Activated naive CD8-positive, alpha-beta T cell treated with anti-CD3 and anti-CD28 coated beads for 36 hours (primary cell): ENCODE measurements around the gene ADIPOR2. TPM values are rescaled to one million over a fixed set of nuclear protein-coding genes. Genes with fewer than 3 reads are reported as not detected.
"Not testable (repeated sequence)": the region's sequence is repeated elsewhere in the genome, so short reads cannot be mapped to it uniquely, and the experiment has no call there.

Experiments
- DNase-seq: peaks from one replicate; pipeline ENCODE4 v3.0.0; 2021
- H3K27ac Mint-ChIP-seq: one replicate; pipeline ENCODE4 v1.8.0; 2022; ENCODE audit warnings: mild to moderate bottlenecking, moderate library complexity, mixed read lengths
- H3K27me3 Mint-ChIP-seq: one replicate; pipeline ENCODE4 v1.8.0; 2022; ENCODE audit warnings: mild to moderate bottlenecking, mixed read lengths
- H3K36me3 Mint-ChIP-seq: one replicate; pipeline ENCODE4 v1.8.0; 2021; ENCODE audit warnings: mild to moderate bottlenecking, mixed read lengths
- H3K4me1 Mint-ChIP-seq: one replicate; pipeline ENCODE4 v1.8.0; 2021; ENCODE audit warnings: mixed read lengths
- H3K4me3 Mint-ChIP-seq: one replicate; pipeline ENCODE4 v1.8.0; 2022; ENCODE audit warnings: mild to moderate bottlenecking, moderate library complexity, mixed read lengths
- H3K9me3 Mint-ChIP-seq: one replicate; pipeline ENCODE4 v1.8.0; 2022; ENCODE audit warnings: mixed read lengths
- total RNA-seq, 2 experiments: library from RNA; stranded (reverse); gene quantifications; one replicate each; pipeline ENCODE4 v1.2.3, GENCODE V29; 2021

The ADIPOR2 gene
- total RNA-seq, 2 experiments from 2014 or later, result 59.8 to 62.9 TPM

- Mint-ChIP-seq H3K27me3 (no peaks in the 10 kb centered on the region), H3K36me3 (peaks cover 46% of the 10 kb centered on the region), H3K4me1 (peaks cover 26% of the 10 kb centered on the region), H3K9me3 (no peaks in the 10 kb centered on the region), H3K27ac (no peak overlapping the region), H3K4me3 (no peak overlapping the region)
- no peak for DNase-seq
Observed at GRCh38 chr12:1731019-1731687, 40.3 kb downstream of the ADIPOR2 start.

DNA sequence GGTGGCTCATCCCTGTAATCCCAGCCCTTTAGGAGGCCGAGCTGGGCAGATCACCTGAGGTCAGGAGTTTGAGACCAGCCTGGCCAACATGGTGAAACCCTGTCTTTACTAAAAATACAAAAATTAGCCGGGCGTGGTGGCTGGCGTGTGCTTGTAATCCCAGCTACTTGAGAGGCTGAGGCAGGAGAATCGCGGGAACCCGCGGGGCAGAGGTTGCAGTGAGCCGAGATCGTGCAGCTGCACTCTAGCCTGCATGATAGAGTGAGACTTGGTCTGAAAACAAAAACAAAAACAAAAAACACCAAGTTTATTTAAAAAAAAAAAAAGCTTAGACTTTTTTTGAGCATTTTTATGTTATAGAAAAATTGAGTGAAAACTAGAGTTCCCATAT, 40.8 kb downstream of the ADIPOR2 start:
- not testable (repeated sequence) for H3K27ac Mint-ChIP-seq, DNase-seq, H3K27me3 Mint-ChIP-seq, H3K9me3 Mint-ChIP-seq, H3K4me3 Mint-ChIP-seq
- H3K4me1 Mint-ChIP-seq, result peaks cover 25% of the 10 kb centered on the region
- peaks cover 46% of the 10 kb centered on the region for H3K36me3 Mint-ChIP-seq

GRCh38 chr12:1732914-1733313, 42.0 kb downstream of the ADIPOR2 start:
- peaks cover 27% of the 10 kb centered on the region for H3K4me1 Mint-ChIP-seq
- DNase-seq, result no peak
- H3K36me3 Mint-ChIP-seq, result peaks cover 42% of the 10 kb centered on the region
- H3K27ac Mint-ChIP-seq, result no peak overlapping the region
- H3K9me3 Mint-ChIP-seq, result no peaks in the 10 kb centered on the region
- no peaks in the 10 kb centered on the region for H3K27me3 Mint-ChIP-seq
- no peak overlapping the region for H3K4me3 Mint-ChIP-seq

DNA sequence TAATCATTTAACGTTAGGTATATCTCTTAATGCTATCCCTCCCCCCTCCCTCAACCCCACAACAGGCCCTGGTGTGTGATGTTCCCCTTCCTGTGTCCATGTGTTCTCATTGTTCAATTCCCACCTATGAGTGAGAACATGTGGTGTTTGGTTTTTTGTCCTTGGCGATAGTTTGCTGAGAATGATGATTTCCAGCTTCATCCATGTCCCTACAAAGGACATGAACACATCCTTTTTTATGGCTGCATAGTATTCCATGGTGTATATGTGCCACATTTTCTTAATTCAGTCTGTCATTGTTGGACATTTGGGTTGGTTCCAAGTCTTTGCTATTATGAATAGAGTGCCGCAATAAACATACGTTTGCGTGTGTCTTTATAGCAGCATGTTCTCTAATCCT, 42.8 kb downstream of the ADIPOR2 start:
- H3K4me1 Mint-ChIP-seq, result peaks cover 31% of the 10 kb centered on the region

DNA sequence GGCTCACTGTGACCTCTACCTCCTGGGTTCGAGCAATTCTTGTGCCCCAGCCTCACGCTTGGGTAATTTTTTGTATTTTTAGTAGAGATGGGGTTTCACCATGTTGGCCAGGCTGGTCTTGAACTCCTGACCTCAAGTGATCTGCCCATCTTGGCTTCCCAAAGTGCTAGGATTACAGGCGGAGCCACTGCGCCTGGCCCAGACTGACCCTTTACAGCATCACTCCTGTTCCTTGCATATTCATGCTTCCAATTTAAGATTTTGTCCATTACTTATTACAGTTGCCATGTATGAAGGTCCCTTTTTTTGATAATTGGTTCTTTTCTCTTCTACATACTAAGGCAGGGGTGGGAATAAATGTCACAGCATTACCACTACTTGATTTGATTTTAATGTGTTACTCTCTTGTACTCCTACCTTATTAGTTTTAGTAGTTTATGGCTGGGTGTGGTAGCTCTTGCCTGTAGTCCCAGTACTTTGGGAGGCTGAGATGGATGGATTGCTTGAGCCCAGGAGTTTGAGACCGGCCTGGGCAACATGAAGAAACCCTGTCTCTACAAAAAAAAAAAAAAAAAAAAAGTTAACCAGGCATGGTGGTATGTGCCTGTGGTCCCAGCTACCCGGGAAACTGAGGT, 46.9 kb downstream of the ADIPOR2 start:
- H3K36me3 Mint-ChIP-seq, result peaks cover 31% of the 10 kb centered on the region
- DNase-seq, result no peak
- peaks cover 36% of the 10 kb centered on the region for H3K4me1 Mint-ChIP-seq
- H3K9me3 Mint-ChIP-seq, result no peaks in the 10 kb centered on the region
- H3K4me3 Mint-ChIP-seq, result no peak overlapping the region
- H3K27ac Mint-ChIP-seq, result no peak overlapping the region
- no peaks in the 10 kb centered on the region for H3K27me3 Mint-ChIP-seq

More for the DNA sequence above, 42.8 kb downstream of the ADIPOR2 start:
- H3K27me3 Mint-ChIP-seq, H3K4me3 Mint-ChIP-seq, H3K27ac Mint-ChIP-seq, H3K9me3 Mint-ChIP-seq, DNase-seq: not testable (repeated sequence)
- H3K36me3 Mint-ChIP-seq, result peaks cover 40% of the 10 kb centered on the region

- Mint-ChIP-seq H3K4me1 (peaks cover 35% of the 10 kb centered on the region), H3K27me3 (no peaks in the 10 kb centered on the region), H3K9me3 (no peaks in the 10 kb centered on the region), H3K36me3 (peaks cover 33% of the 10 kb centered on the region), H3K4me3 (no peak overlapping the region), H3K27ac (no peak overlapping the region)
- DNase-seq, result no peak
Observed at GRCh38 chr12:1738446-1738845, 47.6 kb downstream of the ADIPOR2 start.

DNA sequence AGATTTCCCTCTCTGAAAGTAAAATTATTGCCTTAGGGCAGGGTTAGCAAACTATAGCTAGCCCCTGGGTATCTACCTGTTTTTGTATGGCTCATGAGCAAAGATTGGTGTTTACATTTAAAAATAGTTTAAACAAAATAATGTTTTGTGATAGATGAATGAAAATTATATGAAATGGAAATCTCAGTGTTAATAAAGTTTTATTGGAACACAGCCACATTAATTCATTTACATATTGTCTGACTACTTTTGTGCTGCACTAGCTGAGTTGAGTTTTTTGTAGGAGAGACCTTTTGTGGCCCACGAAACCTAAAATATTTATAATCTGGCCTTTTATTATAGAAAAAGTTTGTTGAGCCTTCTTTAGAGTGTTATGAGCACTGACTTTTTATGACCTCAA, 48.5 kb downstream of the ADIPOR2 start:
- no peak overlapping the region for H3K27ac Mint-ChIP-seq
- no peaks in the 10 kb centered on the region for H3K9me3 Mint-ChIP-seq
- DNase-seq, result no peak
- H3K27me3 Mint-ChIP-seq, result no peaks in the 10 kb centered on the region
- peaks cover 35% of the 10 kb centered on the region for H3K4me1 Mint-ChIP-seq
- peaks cover 32% of the 10 kb centered on the region for H3K36me3 Mint-ChIP-seq
- H3K4me3 Mint-ChIP-seq, result no peak overlapping the region

DNA sequence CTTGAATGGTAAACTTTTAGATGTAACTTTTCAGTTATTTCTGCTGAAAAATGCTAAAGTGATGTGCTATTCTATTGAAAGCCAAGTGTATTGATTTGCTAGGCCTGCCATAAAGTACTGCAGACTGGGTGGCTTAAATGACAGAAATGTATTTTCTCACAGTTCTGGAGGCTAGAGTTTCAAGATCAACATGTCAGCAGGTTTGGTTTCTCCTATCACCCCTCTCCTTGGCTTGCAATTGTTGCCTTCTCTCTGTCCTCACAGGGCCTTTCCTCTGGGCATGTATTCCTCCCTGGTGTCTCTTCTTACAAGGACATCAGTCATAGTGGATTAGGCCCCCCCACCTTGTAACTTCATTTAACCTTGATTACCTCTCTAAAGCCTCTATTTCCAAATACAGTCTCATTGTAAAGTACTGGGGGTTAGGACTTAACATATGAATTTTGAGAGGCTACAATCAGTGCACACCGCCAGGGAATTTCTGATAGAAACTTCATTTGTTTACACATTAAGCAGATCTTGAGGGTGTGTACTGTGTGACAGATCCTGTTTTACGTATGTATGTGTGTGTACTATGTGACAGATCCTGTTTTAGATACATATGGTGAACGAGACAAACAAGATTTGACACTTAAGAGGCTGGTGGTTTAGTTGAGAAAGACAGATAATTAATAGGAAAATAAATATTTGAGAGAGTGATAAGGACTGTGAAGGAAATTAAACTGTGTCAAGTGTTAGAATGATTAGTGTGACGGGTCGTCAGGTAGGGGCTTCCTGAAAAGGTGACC, 49.5 kb downstream of the ADIPOR2 start:
- H3K27ac Mint-ChIP-seq, result no peak overlapping the region
- H3K9me3 Mint-ChIP-seq, result peaks cover 3% of the 10 kb centered on the region
- peaks cover 35% of the 10 kb centered on the region for H3K4me1 Mint-ChIP-seq
- H3K36me3 Mint-ChIP-seq, result peaks cover 28% of the 10 kb centered on the region
- H3K27me3 Mint-ChIP-seq, result no peaks in the 10 kb centered on the region
- H3K4me3 Mint-ChIP-seq, result no peak overlapping the region
- no peak for DNase-seq

DNA sequence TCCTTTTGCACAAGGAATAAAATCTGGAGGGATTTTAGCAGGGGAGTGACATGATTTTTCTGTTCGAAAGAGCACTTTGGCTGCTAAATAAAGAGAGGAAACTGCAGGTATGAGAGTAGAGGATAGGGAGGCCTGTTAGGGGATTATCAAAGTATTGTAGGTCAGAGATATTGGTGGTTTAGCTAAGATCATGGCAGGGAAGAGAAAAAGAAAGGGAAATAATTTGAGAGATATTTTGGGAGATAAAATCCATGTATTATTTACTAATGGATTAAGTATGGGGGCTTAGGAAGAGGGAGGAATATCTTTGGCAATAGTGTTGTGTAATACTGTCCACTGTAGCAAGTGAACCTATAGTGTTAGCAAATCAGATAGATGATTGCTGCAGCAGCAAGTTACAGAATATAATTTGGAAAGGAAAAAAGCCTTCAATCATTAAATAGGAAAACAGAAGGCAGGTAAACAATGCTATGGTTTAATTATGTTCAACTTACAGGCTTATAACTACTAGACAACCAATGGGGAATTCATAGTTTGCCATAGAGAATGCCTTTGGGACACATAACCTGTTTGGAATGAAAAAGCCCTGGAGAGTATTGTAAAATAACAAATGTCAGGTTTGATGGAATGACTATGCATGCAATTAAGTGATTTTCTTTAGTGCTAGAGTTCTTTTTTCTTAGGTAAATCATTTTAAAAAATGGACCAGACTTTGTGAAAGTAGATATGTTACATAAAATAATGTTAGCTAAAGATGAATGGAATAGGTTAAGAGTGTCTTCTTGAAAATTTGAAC, 50.5 kb downstream of the ADIPOR2 start:
- Mint-ChIP-seq H3K4me1 (peaks cover 35% of the 10 kb centered on the region), H3K27me3 (no peaks in the 10 kb centered on the region), H3K27ac (no peak overlapping the region), H3K36me3 (peaks cover 31% of the 10 kb centered on the region), H3K4me3 (no peak overlapping the region), H3K9me3 (peaks cover 11% of the 10 kb centered on the region)
- no peak for DNase-seq

GRCh38 chr12:1744932-1745331, 54.1 kb downstream of the ADIPOR2 start:
- H3K36me3 Mint-ChIP-seq, result peaks cover 52% of the 10 kb centered on the region
- H3K4me1 Mint-ChIP-seq, result peaks cover 22% of the 10 kb centered on the region
- H3K9me3 Mint-ChIP-seq, result peaks cover 24% of the 10 kb centered on the region
- no peaks in the 10 kb centered on the region for H3K27me3 Mint-ChIP-seq
- H3K4me3 Mint-ChIP-seq, result no peak overlapping the region
- DNase-seq, result no peak
- H3K27ac Mint-ChIP-seq, result no peak overlapping the region

GRCh38 chr12:1747609-1748008, 56.7 kb downstream of the ADIPOR2 start:
- H3K9me3 Mint-ChIP-seq, result peaks cover 24% of the 10 kb centered on the region
- H3K27ac Mint-ChIP-seq, result no peak overlapping the region
- DNase-seq, result no peak
- no peaks in the 10 kb centered on the region for H3K27me3 Mint-ChIP-seq
- H3K4me1 Mint-ChIP-seq, result peaks cover 8% of the 10 kb centered on the region
- H3K36me3 Mint-ChIP-seq, result peaks cover 50% of the 10 kb centered on the region
- H3K4me3 Mint-ChIP-seq, result no peak overlapping the region

- H3K36me3 Mint-ChIP-seq, result peaks cover 46% of the 10 kb centered on the region
- H3K27ac Mint-ChIP-seq, result no peak overlapping the region
- peaks cover 11% of the 10 kb centered on the region for H3K4me1 Mint-ChIP-seq
- no peak overlapping the region for H3K4me3 Mint-ChIP-seq
- peaks cover 24% of the 10 kb centered on the region for H3K9me3 Mint-ChIP-seq
- H3K27me3 Mint-ChIP-seq, result no peaks in the 10 kb centered on the region
- DNase-seq, result no peak
Observed at GRCh38 chr12:1749019-1749418, 58.1 kb downstream of the ADIPOR2 start.

GRCh38 chr12:1750300-1750699, 59.4 kb downstream of the ADIPOR2 start:
- peaks cover 22% of the 10 kb centered on the region for H3K9me3 Mint-ChIP-seq
- peaks cover 44% of the 10 kb centered on the region for H3K36me3 Mint-ChIP-seq
- H3K27ac Mint-ChIP-seq, result no peak overlapping the region
- H3K4me3 Mint-ChIP-seq, result no peak overlapping the region
- peaks cover 11% of the 10 kb centered on the region for H3K4me1 Mint-ChIP-seq
- H3K27me3 Mint-ChIP-seq, result no peaks in the 10 kb centered on the region
- DNase-seq, result no peak

- no peak for DNase-seq
- Mint-ChIP-seq H3K4me1 (peaks cover 15% of the 10 kb centered on the region), H3K27me3 (no peaks in the 10 kb centered on the region), H3K27ac (no peak overlapping the region), H3K4me3 (no peak overlapping the region), H3K36me3 (peaks cover 49% of the 10 kb centered on the region), H3K9me3 (peaks cover 2% of the 10 kb centered on the region)
Observed at GRCh38 chr12:1758376-1758775, 67.5 kb downstream of the ADIPOR2 start.

- no peak for DNase-seq
- Mint-ChIP-seq H3K36me3 (peaks cover 49% of the 10 kb centered on the region), H3K9me3 (peaks cover 2% of the 10 kb centered on the region), H3K4me3 (no peak overlapping the region), H3K27ac (no peak overlapping the region), H3K4me1 (peaks cover 15% of the 10 kb centered on the region), H3K27me3 (no peaks in the 10 kb centered on the region)
Observed at GRCh38 chr12:1758887-1759286, 68.0 kb downstream of the ADIPOR2 start.
